Measurements from ENCODE around the gene SYT2.

DNA sequence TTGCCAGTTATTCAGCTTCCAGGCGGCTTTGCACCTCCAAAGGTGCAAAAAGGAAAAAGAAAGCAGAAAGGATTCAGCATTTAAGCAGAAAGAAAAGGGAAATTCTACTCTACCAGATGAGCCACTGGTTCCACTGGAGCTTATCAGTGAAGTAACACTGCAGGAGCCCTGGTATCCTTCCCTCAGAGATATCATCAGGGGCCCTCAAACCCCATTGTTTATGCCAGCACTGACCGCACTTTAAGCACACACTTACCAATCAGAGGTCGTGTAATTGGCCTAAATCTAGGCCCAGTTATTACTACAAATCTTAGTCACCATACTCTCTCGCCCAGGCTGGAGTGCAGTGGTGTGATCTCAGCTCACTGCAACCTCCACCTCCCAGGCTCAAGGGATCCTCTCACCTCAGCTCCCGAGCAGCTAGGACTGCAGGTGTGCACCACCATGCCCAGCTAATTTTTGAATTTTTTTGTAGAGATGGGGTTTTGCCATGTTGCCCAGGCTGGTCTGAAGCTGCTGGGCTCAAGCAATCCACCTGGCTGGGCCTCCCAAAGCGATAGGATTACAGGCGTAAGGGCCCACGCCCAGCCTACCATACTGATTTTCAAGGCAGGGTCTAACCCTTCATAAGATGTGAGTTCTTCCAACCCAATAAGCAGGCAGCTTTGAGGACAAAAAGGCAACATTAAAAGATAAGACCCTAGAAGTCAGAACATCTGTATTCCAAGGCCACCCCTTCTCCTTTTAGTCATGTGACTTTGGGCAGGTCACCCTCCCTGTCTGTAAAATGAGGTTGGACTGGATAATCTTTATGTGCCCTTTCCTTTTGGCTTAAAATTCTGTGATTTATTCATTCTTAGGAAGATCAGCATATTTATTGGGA is 125.3 kb downstream of the SYT2 start:
- TF ChIP-seq POLR2A (IDR thresholded peaks at IDR 0.05; ENCODE audit: low read length) = no peak
- no peak for TF ChIP-seq GATA1 (IDR thresholded peaks at IDR 0.05; ENCODE audit: low read depth, low read length)

All from erythroblast (primary cell).